A549 treated with AZD9567 at 1 μM for 4 hours (cell line): ENCODE data around the gene ERAS. TPM values are rescaled to one million over a fixed set of nuclear protein-coding genes. Genes with fewer than 3 reads are reported as not detected.

Source experiments
- total RNA-seq: library from RNA; stranded (reverse); fragments of 200-300 nt; extraction: Qiagen RNA extraction; gene quantifications from 5 replicates; pipeline ENCODE4 v1.2.3, GENCODE V29; 2022; ENCODE audit not compliant: insufficient read depth

The ERAS gene, protein sequence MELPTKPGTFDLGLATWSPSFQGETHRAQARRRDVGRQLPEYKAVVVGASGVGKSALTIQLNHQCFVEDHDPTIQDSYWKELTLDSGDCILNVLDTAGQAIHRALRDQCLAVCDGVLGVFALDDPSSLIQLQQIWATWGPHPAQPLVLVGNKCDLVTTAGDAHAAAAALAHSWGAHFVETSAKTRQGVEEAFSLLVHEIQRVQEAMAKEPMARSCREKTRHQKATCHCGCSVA
- 0.10 TPM in 1 of 5 replicates, not detected in the others for total RNA-seq

DNA sequence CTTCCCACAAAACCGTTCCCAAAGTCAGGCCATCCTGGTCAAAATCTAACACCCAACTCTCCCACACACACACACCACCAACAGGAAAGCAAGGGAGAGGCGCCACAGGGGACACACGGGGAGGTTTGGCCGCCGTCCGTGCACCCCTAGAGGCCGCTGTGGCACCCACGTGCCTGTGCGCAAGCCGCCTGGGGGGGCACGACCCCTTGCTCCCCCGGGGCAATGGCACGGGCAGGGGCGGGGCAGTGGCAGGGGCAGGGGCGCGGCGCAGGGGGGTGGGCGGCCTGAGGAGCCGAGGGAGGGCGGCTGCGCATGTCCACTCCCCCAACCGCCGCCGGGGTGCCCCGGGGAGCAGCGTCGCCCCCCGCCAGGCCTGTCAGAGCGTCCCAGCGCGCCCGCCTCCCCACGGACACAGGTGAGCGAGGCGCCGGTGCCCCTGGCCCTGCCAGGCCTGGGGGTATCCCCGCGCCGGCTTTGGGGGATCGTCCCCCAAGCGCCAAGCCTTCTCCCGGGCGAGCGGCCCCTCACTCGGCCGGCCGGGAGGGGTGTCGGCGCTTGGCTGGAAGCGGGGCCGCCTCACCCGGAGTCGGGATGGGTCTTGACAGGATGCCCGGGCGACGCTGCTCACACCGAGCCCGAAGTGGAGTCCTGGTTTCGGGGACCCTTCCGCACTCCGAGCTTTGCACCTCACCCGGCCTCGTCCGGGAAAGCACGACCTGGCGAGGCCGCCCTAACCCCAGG is at the start of gene ERAS:
ERAS (plus strand) TSS at position 379 of the 741 bp plus-strand sequence. CDS start 2,611 bp downstream, outside the sequence.

DNA sequence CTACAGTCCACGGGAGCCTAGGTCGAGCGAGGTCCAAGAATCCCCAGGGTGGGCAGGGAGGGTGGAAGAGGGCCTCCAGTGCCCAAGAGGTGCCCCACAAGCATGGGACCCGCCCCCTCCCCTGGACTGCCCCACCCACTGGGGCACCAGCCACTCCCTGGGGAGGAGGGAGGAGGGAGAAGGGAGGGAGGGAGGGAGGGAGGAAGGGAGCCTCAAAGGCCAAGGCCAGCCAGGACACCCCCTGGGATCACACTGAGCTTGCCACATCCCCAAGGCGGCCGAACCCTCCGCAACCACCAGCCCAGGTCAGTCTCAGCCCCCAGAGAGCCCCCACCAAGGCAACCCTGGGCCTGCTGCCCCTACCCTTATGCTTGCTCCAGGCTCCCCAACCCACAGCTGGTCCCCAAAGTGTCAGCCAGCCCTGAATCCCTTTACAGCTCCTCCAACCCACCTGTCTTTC is 39.9 kb upstream of the ERAS start, which contains the start of gene GATA1:
GATA1 (plus strand) TSS at position 250 of the 460 bp plus-strand sequence. CDS start 4,520 bp downstream, outside the sequence.

GRCh38 chrX:48801280-48802088 is 24.8 kb upstream of the ERAS start, which contains the start of gene HDAC6:
Gene HDAC6 (plus strand): TSS chrX:48802067. CDS start chrX:48802693, 626 bp downstream.

DNA sequence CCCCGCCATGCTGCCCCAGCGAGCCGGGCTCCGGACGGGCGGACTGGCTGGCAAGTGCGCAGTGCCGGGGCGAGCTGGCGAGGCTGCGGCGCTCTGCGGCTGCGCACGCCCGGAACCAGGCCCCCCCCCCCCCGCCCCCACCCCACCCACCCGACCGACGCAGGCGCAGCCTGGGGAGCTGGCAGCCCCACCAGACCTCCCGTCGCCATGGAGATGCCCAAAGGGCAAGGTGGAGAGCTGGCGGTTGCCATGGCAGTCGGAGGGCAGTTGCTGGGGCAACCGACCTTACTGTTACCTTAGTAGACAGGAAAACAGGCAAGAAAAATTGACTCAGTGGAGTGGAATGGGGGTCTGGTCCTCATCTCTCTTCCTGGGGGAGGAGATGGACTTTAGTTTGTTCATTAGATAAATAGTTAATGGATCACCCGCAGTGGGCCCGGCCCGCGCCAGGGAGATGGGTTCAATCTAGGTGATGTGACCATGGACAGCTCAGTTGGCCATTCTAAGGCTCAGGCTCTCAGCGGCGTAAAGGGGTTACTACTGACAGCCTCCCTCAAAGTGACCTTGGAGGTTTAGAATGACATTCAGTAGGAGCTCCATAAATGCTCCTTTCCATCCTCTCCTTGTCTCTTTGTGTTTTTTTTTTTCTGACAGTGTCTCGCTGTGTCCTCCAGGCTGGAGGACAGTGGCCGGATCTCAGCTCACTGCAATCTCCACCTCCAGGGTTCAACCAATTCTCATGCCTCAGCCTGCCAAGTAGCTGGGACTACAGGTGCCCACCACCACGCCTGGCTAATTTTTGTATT is 9.4 kb downstream of the ERAS start, which contains the start of gene PCSK1N:
PCSK1N (minus strand) TSS at position 87 of the 806 bp plus-strand sequence; CDS start at position 9, 78 bp downstream.

Other genes starting within 250 kb of the ERAS start
- 52.6 to 92.4 TPM (median 87.7 TPM) in 5 replicates for gene WDR13, start 229.0 kb upstream of the ERAS start, total RNA-seq
- gene WAS, start 142.7 kb upstream of the ERAS start, total RNA-seq: 0.31 to 0.52 TPM (median 0.36 TPM) in 4 of 5 replicates, not detected in the other
- gene SUV39H1, start 129.8 kb upstream of the ERAS start, total RNA-seq: 17.9 to 21.6 TPM (median 20.6 TPM) in 5 replicates
- not detected in 5 replicates for gene GLOD5, start 64.8 kb upstream of the ERAS start, total RNA-seq
- gene GATA1, start 39.9 kb upstream of the ERAS start, total RNA-seq: not detected in 5 replicates
- gene HDAC6, start 24.4 kb upstream of the ERAS start, total RNA-seq: 29.7 to 32.6 TPM (median 31.5 TPM) in 5 replicates
- gene PCSK1N, start 9.1 kb downstream of the ERAS start, total RNA-seq: 17.7 to 49.2 TPM (median 41.6 TPM) in 5 replicates
- gene TIMM17B, start 71.3 kb downstream of the ERAS start, total RNA-seq: 83.7 to 111 TPM (median 99.2 TPM) in 5 replicates
- gene PQBP1, start 71.4 kb downstream of the ERAS start, total RNA-seq: 96.7 to 107 TPM (median 104 TPM) in 5 replicates
- 41.9 to 70.7 TPM (median 67.0 TPM) in 5 replicates for gene SLC35A2, start 85.1 kb downstream of the ERAS start, total RNA-seq
- 9.7 to 11.7 TPM (median 10.3 TPM) in 5 replicates for gene PIM2, start 92.5 kb downstream of the ERAS start, total RNA-seq
- 61.0 to 65.5 TPM (median 61.7 TPM) in 5 replicates for gene OTUD5, start 131.1 kb downstream of the ERAS start, total RNA-seq
- 1.0 to 3.0 TPM (median 1.1 TPM) in 5 replicates for gene KCND1, start 145.3 kb downstream of the ERAS start, total RNA-seq
- 18.8 to 22.2 TPM (median 21.0 TPM) in 5 replicates for gene GRIPAP1, start 175.8 kb downstream of the ERAS start, total RNA-seq
- 35.5 to 46.3 TPM (median 43.2 TPM) in 5 replicates for gene TFE3, start 216.8 kb downstream of the ERAS start, total RNA-seq
- gene CCDC120, start 232.5 kb downstream of the ERAS start, total RNA-seq: 1.2 to 3.7 TPM (median 2.9 TPM) in 5 replicates
- 40.6 to 51.0 TPM (median 46.0 TPM) in 5 replicates for gene PRAF2, start 247.5 kb downstream of the ERAS start, total RNA-seq